ENCODE results near the gene ZNF362.

Gene ZNF362

GRCh38 chr1:33311706-33312412 is 55.6 kb downstream of the ZNF362 start:
- DNase-seq = no peak

GRCh38 chr1:33312413-33312749 is 56.1 kb downstream of the ZNF362 start:
- DNase-seq = no peak

GRCh38 chr1:33314416-33314815 is 58.1 kb downstream of the ZNF362 start:
- DNase-seq = no peak

- no peak for DNase-seq
Measured at GRCh38 chr1:33316601-33317000, 60.3 kb downstream of the ZNF362 start.

GRCh38 chr1:33317354-33317753 is 61.1 kb downstream of the ZNF362 start:
- no peak for DNase-seq

- no peak for DNase-seq
Measured at GRCh38 chr1:33317946-33318345, 61.7 kb downstream of the ZNF362 start.

- DNase-seq = no peak
Measured at GRCh38 chr1:33319186-33319948, 63.1 kb downstream of the ZNF362 start.

GRCh38 chr1:33319949-33320618 is 63.8 kb downstream of the ZNF362 start:
- no peak for DNase-seq

- no peak for DNase-seq
Measured at GRCh38 chr1:33320619-33321165, 64.4 kb downstream of the ZNF362 start, which contains the start of gene A3GALT2. Gene A3GALT2 (minus strand): TSS chr1:33321098. CDS start chr1:33321098, 0 bp downstream.

- DNase-seq = no peak
Measured at GRCh38 chr1:33321178-33321577, 64.9 kb downstream of the ZNF362 start.

- no peak for DNase-seq
Measured at GRCh38 chr1:33322109-33322508, 65.8 kb downstream of the ZNF362 start.

- no peak for DNase-seq
Measured at GRCh38 chr1:33322870-33323585, 66.7 kb downstream of the ZNF362 start.

- no peak for DNase-seq
Measured at GRCh38 chr1:33323663-33324477, 67.6 kb downstream of the ZNF362 start.

GRCh38 chr1:33324677-33325575 is 68.6 kb downstream of the ZNF362 start:
- no peak for DNase-seq

GRCh38 chr1:33326785-33327184 is 70.5 kb downstream of the ZNF362 start:
- DNase-seq = no peak

- DNase-seq = no peak
Measured at GRCh38 chr1:33327587-33328325, 71.5 kb downstream of the ZNF362 start.

- no peak for DNase-seq
Measured at GRCh38 chr1:33328817-33329216, 72.5 kb downstream of the ZNF362 start.

GRCh38 chr1:33329600-33330305 is 73.5 kb downstream of the ZNF362 start:
- DNase-seq = no peak

GRCh38 chr1:33330361-33330890 is 74.1 kb downstream of the ZNF362 start:
- DNase-seq = no peak
